Limb (tissue), 2 donors: ENCODE data around the gene KLHL17.

Experiments
- DNase-seq, 2 donors: peaks; one replicate each; pipeline ENCODE4 v3.0.0-alpha.2; 2016; ENCODE audit errors: extremely low spot score in 2 of 2

The KLHL17 gene

GRCh38 chr1:960363-961131, at the start of gene KLHL17:
TSS of gene KLHL17 (plus strand) at chr1:960584. CDS start at chr1:960694, 110 bp downstream.
- DNase-seq, result peak in 1 of 2 donors; percentile 86

- DNase-seq, result peak in 1 of 2 donors; percentile 55
These were observed 49.3 kb upstream of the KLHL17 start for GRCh38 chr1:910881-911721.

- no peak for DNase-seq
These were observed 48.3 kb upstream of the KLHL17 start for GRCh38 chr1:911875-912739.

GRCh38 chr1:912740-913301, 47.6 kb upstream of the KLHL17 start:
- peak in 1 of 2 donors; percentile 42 for DNase-seq

- DNase-seq, result no peak
These were observed 46.8 kb upstream of the KLHL17 start for GRCh38 chr1:913491-914130.

- DNase-seq, result peak in 1 of 2 donors; percentile 20
These were observed 46.1 kb upstream of the KLHL17 start for GRCh38 chr1:914131-914890.

- peak in 1 of 2 donors; percentile 19 for DNase-seq
These were observed 45.5 kb upstream of the KLHL17 start for GRCh38 chr1:914891-915280.

GRCh38 chr1:915295-916172, 44.9 kb upstream of the KLHL17 start:
- DNase-seq, result peak in 1 of 2 donors; percentile 17

GRCh38 chr1:916173-917075, 44.0 kb upstream of the KLHL17 start:
- peak in 1 of 2 donors; percentile 41 for DNase-seq

- no peak for DNase-seq
These were observed 43.3 kb upstream of the KLHL17 start for GRCh38 chr1:917076-917459.

GRCh38 chr1:917466-918091, 42.8 kb upstream of the KLHL17 start:
- no peak for DNase-seq

- no peak for DNase-seq
These were observed 42.0 kb upstream of the KLHL17 start for GRCh38 chr1:918353-918752.

- no peak for DNase-seq
These were observed 41.5 kb upstream of the KLHL17 start for GRCh38 chr1:918843-919242.

GRCh38 chr1:919271-919872, 41.0 kb upstream of the KLHL17 start:
- no peak for DNase-seq

GRCh38 chr1:920010-920409, 40.4 kb upstream of the KLHL17 start:
- no peak for DNase-seq

GRCh38 chr1:920521-920920, 39.9 kb upstream of the KLHL17 start:
- DNase-seq, result no peak
